Psoas muscle (tissue), 8 donors: ENCODE data around the gene AHNAK. TPM values are rescaled to one million over a fixed set of nuclear protein-coding genes. Genes with fewer than 3 reads are reported as not detected.

Experiments
- ATAC-seq, 4 donors: fragments of 200-7000 bp; cut with Tn5 transposase; one replicate each; pipeline ENCODE4 v1.9.1; 2020; ENCODE audit warnings: moderate library complexity in 3 of 4, mild to moderate bottlenecking in 2 of 4
- DNase-seq, 2 donors: peaks; one replicate each; pipeline ENCODE4 v3.0.0-alpha.2; 2020
- H3K27ac ChIP-seq: fragments of 200-600 bp; one replicate; pipeline ENCODE4 v1.8.0; 2022
- H3K27me3 ChIP-seq, 3 donors: fragments of 200-600 bp in 1 of 3; one replicate each; pipeline versions ENCODE4 v1.6.1 to v1.8.0; 2013 to 2022; ENCODE audit warnings: low read length in 2 of 3, mild to moderate bottlenecking in 2 of 3, moderate library complexity in 1 of 3; ENCODE audit not compliant: insufficient read depth in 3 of 3
- H3K36me3 ChIP-seq, 2 donors: fragments of 200-600 bp in 1 of 2; one replicate each; pipeline versions ENCODE4 v1.6.1 to v1.8.0; 2013 to 2022; ENCODE audit warnings: low read depth in 1 of 2, mild to moderate bottlenecking in 1 of 2, moderate library complexity in 1 of 2; ENCODE audit not compliant: insufficient read depth in 1 of 2
- H3K4me1 ChIP-seq: fragments of 200-600 bp; one replicate; pipeline ENCODE4 v1.8.0; 2022
- H3K4me3 ChIP-seq: fragments of 200-600 bp; one replicate; pipeline ENCODE4 v1.8.0; 2022; ENCODE audit warnings: mild to moderate bottlenecking
- H3K9me3 ChIP-seq: fragments of 200-600 bp; one replicate; pipeline ENCODE4 v1.8.0; 2022
- WGBS, 3 donors: extraction: QIAGEN DNeasy Blood & Tissue Kit; methylation state at CpG; one replicate each; pipeline versions ENCODE4 v1.1.6 to v1.1.7; 2013; 5-methylcytosine and 5-hydroxymethylcytosine counted together
- intact Hi-C, 2 donors: fragments of 100-400 bp; cut with DNase I; formaldehyde crosslinking; loops; one replicate each; pipeline versions ENCODE4 v1.11.0 to v1.14.2; 2022
- polyA plus RNA-seq, 3 donors: library from polyadenylated mRNA; stranded (reverse); fragments of 200-250 nt; gene quantifications; one replicate each; pipeline ENCODE4 v1.2.3, GENCODE V29; 2013
- total RNA-seq, 4 donors: library from RNA; stranded (reverse); fragmentation: NEBNext Ultra II Directional in 2 of 4; extraction: Animal tissue kit (Norgen Biotek cat#: 25700) in 2 of 4; gene quantifications; one replicate each; pipeline versions ENCODE4 v1.2.1 to v1.2.4, GENCODE V29; 2021 to 2023
- TF ChIP-seq, protein P1 (sequence below): fragments of 200-600 bp; IDR thresholded peaks from one replicate; pipeline ENCODE4 v1.8.0; 2022; ENCODE audit warnings: antibody characterized with exemption
- donor health status: healthy with polysubstance abuse.
- donor health status: DM: no; HTN: no; CAD: no; lungs with moderate emphysema.
- donor health status: Bipolar disorder and iron deficiency.
- donor health status: healthy.
- donor health status: DM: yes; HTN: yes; CAD: no.
- donor health status: DM: no; HTN: no; CAD: no.
- donor health status: DM: no; HTN: no; CAD: no.
- donor health status: DM: yes; HTN: yes; CAD: no.

Gene AHNAK
- total and polyA plus RNA-seq, 7 donors = 93.5 to 679 (median 376) TPM

DNA sequence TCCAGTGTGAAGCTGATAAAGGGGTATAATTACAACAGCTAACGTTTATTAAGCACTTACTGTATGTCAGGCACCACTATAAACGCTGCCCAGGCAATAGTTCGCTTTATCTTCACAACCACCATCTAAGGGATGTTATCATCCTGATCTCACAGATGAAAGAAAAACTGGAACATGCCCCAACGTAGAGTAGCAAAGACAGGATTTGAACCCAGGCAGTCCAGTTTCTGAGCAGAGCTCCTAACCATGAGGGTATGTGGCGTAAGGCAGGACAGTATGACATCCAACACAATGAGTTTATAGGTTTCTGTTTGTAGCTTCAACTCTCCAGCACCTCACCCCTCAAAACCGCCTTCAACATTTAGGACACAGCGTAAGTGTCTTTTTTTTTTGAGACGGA lies 59.5 kb downstream of the AHNAK start:
- TF ChIP-seq, protein P1, sequence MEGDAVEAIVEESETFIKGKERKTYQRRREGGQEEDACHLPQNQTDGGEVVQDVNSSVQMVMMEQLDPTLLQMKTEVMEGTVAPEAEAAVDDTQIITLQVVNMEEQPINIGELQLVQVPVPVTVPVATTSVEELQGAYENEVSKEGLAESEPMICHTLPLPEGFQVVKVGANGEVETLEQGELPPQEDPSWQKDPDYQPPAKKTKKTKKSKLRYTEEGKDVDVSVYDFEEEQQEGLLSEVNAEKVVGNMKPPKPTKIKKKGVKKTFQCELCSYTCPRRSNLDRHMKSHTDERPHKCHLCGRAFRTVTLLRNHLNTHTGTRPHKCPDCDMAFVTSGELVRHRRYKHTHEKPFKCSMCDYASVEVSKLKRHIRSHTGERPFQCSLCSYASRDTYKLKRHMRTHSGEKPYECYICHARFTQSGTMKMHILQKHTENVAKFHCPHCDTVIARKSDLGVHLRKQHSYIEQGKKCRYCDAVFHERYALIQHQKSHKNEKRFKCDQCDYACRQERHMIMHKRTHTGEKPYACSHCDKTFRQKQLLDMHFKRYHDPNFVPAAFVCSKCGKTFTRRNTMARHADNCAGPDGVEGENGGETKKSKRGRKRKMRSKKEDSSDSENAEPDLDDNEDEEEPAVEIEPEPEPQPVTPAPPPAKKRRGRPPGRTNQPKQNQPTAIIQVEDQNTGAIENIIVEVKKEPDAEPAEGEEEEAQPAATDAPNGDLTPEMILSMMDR = no peak
- DNase-seq (no peak), ATAC-seq (no peak)
- Histone ChIP-seq H3K4me1 (no peaks in the 10 kb centered on the region), H3K9me3 (no peaks in the 10 kb centered on the region), H3K36me3 (no peaks in the 10 kb centered on the region), H3K27ac (no peak overlapping the region), H3K4me3 (no peak overlapping the region), H3K27me3 (no peaks in the 10 kb centered on the region)
- 91 to 94% (median 93%) methylated on average over 8 of the region's 8 CpGs for WGBS, 3 donors
- intact Hi-C loops = no loop called here

- Histone ChIP-seq H3K27ac (no peak overlapping the region), H3K9me3 (no peaks in the 10 kb centered on the region), H3K4me3 (no peak overlapping the region), H3K4me1 (no peaks in the 10 kb centered on the region), H3K36me3 (no peaks in the 10 kb centered on the region), H3K27me3 (no peaks in the 10 kb centered on the region)
- no peak for ATAC-seq
- no peak for DNase-seq
- TF ChIP-seq, protein P1 = no peak
- 93 to 95% (median 95%) methylated on average over 6 of the region's 6 CpGs for WGBS, 3 donors
- intact Hi-C loops = no loop called here
Measured at GRCh38 chr11:62484352-62484751, 62.3 kb downstream of the AHNAK start.

- H3K27me3 ChIP-seq = no peaks in the 10 kb centered on the region
- no peak for ATAC-seq
- no peaks in the 10 kb centered on the region for H3K4me1 ChIP-seq
- intact Hi-C loops = no loop called here
- no peak overlapping the region for H3K27ac ChIP-seq
- H3K36me3 ChIP-seq = no peaks in the 10 kb centered on the region
- 82 to 84% (median 83%) methylated on average over 6 of the region's 6 CpGs for WGBS, 3 donors
- TF ChIP-seq, protein P1 = no peak
- no peaks in the 10 kb centered on the region for H3K9me3 ChIP-seq
- DNase-seq = no peak
- no peak overlapping the region for H3K4me3 ChIP-seq
Measured at GRCh38 chr11:62482753-62483152, 63.9 kb downstream of the AHNAK start.

GRCh38 chr11:62479631-62480201 lies 66.9 kb downstream of the AHNAK start:
- no peak for ATAC-seq
- H3K27ac ChIP-seq = no peak overlapping the region
- intact Hi-C loops = no loop called here

More at GRCh38 chr11:62479631-62480201, 66.9 kb downstream of the AHNAK start:
- no peaks in the 10 kb centered on the region for H3K36me3 ChIP-seq
- no peaks in the 10 kb centered on the region for H3K27me3 ChIP-seq
- H3K4me1 ChIP-seq = no peaks in the 10 kb centered on the region
- WGBS, 3 donors = 58 to 78% (median 61%) methylated on average over 7 of the region's 7 CpGs
- H3K4me3 ChIP-seq = no peak overlapping the region
- DNase-seq = no peak
- no peaks in the 10 kb centered on the region for H3K9me3 ChIP-seq
- TF ChIP-seq, protein P1 = no peak
